Suppressor macrophage treated with lipopolysaccharide for 4 hours (primary cell): ENCODE data around the gene G6PD.
"Not testable (repeated sequence)": the region's sequence is repeated elsewhere in the genome, so short reads cannot be mapped to it uniquely, and the experiment has no call there.

Source experiments
- DNase-seq: peaks from one replicate; pipeline ENCODE4 v3.0.0-alpha.2; 2020

G6PD gene

DNA sequence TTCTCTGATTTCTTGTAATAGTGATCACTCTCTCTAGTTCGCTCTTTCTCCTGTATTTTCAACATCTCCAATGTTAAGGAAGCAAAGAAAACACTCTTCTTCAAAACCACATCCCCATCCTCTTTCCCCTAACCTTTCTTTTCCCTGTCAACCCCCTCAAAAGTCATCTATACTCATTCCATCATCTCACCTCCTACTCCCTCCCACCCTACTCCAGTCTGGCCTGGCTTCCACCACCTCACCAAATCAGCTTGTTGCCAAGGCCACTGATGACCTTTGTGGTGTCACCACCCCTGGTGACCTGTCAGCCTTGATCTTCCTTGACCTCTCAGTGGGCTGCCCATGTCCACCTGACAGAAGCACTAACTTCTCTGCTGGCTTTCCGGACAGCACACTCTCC is 32.9 kb downstream of the G6PD start:
- peak; percentile 14 for DNase-seq

DNA sequence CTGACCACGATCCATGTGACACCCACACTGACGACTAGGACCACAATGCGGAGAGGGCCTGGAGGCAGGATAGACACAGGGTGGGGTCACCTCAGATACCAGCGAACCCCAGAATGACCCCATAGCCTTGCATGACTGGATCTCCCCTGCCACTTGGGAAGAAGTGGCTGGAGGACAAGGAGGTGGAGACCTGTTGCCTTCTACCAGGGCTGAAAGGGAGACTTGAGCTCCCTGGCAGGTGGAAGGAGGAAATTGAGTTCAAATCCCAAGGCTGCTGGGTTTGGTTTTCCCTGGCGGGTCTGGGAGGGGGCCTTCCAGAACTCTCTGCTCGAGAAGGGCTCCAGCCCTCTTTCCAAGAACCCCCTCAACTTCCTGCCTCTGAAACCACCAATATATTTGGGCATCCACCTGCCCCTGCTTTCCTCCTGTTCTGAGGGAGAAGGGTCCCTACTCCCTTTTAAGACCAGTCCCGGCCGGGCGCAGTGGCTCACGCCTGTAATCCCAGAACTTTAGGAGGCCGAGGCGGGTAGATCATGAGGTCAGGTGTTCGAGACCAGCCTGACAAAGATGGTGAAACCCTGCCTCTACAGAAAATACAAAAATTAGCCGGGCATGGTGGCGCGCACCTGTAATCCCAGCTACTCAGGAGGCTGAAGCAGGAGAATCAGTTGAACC is 33.6 kb downstream of the G6PD start:
- no peak for DNase-seq

DNA sequence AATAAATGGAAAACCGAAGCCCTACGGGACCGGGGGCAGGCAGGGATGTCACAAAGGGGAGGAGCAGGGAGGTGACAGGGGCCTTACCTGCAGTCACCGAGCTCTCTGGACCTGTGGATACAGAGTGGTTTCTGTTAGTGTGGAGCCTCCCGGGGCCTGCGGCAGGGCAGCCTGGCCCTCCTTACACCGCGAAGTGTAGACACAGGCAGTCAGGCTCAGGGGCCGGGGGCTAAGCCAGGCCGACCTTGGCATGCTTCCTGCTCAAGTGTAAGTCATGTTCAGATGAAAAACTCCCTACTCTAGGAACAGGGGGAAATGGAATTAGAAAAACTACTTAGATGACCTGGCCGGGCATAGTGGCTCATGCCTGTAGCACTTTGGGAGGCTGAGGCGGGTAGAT is 34.9 kb downstream of the G6PD start:
- no peak for DNase-seq

DNA sequence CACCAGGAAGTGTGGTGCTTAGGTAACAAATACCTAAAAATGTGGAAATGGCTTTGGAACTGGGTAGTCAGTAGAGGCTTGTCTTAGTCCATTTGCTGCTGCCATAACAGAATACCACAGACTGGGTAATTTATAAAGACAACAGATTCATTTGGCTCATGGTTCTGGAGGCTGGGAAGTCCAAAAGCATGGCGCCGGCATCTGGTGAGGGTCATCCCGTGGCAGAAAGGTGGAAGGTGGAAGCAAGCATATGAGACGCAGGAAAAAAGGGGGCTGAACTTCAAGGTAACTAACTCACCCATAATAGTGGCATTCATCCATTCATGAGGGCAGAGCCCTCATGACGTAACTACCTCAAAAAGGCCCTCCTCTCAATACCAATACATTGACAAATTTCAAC is 37.2 kb downstream of the G6PD start:
- DNase-seq = no peak

DNA sequence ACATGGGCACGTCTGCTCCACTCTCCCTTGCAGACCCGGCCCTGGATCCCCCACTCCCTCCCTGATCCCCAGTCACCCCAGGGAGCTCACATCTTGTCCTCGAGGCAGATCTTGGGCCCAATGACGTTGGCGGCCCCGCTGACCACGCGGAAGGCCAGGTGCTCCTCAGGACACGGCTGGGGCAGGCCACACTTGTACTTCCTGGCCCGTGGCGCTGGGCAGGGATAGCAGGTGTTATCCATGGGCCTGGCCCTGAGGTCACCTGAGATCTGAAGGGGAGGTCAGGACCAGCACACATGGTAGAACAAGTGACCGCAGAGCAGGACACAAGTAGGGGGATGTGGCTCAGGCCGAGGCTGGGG is 38.3 kb downstream of the G6PD start:
- DNase-seq = no peak

DNA sequence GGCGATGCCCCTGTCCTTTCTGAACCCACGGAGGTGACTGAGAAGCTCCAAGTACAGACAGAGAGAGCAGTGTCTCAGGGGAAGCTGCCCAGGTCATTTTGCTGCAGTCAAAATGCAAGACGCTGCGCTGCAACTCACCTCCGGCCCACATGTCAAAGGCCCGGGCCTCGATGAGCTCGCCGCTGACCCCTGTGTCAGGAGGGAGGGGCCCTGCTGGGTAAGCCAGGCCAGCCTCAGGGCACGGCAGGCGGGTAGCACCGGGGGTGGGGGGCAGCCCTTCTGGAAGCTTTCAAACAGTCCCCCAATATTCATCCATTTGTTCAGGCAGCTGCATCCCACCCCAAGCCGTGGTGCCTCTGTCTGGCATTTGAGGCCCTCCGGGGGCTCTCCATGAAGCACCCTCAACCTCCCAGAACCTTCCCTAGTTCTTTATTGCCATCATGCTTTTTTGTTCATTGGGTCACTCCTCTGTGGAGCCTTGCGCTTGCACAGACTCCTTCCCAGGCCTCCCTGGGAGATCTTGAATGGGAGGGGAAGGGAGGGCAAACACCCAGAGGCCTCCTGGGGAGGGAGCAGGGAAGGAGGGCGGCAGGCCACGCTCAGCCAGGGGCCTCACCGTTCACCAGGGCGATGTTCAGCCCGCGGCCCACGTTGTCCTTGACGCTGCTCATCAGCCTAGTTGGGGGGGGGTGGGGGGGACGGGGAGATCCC is 38.8 kb downstream of the G6PD start:
- no peak for DNase-seq

DNA sequence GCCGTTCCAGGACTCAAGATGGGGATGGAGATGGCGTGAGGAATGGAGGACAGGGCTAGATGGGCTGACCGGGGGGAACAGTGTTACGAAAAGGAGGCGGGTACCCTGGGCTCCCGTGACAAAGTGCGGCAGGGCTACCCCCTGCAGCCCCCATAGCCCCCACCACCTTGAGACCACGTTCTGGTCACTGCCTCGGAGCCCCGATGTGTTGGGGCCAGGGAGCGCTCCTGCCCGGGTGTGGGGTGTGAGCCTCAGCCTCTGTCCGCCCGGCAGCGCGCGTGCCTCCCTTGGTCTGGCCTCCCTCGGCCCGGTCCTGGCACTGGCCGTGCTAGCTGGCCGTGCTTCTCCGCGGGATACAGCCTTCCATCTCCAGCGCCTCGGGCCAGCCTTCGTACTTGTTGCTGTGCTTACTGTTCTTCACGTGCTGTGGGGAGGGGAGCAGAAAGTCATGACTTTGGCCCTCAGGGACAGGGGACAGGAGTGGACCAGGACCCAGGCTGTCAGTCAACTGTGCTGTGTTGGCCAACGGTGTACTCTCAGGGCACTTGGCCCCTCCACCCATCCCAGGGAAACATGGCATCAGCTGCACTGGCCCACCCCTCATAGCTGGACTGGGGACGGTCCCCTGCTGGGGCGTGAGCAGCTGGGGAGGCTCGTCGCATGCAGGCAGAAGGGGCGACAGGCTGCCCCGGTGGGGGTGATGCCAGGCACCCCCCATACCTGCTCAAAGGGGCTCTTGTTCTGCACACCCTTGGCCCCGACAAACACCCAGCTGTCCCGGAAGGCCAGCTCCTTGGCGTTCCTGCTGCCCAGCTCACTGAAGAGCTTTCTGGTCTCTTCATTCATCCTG is 39.9 kb downstream of the G6PD start:
- no peak for DNase-seq

DNA sequence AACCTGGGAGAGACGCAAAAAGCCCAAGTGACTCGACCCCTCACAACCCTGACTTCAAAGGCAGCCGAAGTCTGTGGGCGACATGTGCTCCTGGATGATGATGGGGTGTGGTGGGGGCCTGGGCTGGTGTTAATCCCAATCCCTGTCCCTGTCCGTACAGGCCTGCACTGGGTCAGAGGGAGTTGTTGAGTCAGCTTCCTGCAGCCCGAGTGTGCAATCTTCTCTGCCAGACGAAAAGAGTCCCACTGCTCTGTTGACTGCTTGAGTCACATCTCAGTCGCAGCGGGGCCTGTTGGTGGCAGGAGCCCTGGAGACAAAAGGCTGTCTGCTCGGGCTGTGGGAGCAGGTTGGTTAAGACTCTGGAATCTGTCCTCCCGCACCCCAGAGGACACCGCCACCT is 40.9 kb downstream of the G6PD start:
- DNase-seq = no peak

DNA sequence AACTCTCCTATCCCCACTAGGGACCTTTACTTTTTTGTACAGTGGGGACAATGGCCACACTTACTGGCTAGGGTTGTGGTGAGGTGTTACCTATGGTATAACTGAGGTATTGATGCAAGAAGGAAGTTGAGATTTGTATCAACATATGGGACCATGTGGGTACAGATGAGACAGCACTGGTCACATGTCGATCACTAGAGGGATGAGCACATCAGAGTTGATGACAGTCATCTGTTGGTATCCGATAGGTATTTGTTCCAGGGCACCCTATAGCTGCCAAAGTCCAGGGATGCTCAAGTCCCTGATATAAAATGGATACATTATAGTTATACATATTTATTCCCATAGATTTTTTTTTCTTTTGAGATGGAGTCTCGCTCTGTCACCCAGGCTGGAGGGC is 43.7 kb downstream of the G6PD start:
- DNase-seq = no peak

DNA sequence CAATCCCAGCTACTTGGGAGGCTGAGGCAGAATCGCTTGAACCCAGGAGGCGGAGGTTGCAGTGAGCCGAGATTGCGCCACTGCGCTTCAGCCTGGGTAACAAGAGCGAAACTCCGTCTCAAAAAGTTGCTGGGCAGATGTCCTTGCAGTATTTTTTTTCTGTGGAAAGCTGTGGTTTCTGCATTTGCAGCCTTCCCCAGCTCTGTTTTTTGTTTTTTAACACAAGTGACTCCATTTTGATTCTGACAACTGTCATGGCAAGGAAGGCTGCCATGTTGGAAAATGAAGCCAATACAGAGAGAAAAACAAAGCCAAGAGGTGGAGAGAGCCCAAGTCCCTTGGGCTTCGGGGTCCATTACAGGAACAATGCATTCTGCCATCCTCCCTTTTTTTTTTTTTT is 44.5 kb downstream of the G6PD start:
- no peak for DNase-seq

DNA sequence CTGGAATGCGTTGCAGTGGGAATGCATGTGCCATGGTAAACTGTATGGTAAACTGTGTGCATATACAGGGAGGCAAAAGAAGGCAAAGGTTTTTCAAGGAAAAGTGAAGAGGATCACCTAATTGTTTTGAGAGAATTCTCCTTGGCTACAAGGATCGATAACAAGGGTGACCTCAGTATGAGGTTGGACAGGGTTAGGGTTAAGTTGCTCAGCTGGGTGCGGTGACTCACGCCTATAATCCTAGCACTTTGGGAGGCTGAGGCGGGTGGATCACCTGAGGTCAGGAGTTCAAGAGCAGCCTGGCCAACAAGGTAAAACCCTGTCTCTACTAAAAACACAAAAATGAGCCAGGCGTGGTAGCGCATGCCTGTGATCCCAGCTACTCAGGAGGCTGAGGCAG is 45.2 kb downstream of the G6PD start:
- DNase-seq = not testable (repeated sequence)

DNA sequence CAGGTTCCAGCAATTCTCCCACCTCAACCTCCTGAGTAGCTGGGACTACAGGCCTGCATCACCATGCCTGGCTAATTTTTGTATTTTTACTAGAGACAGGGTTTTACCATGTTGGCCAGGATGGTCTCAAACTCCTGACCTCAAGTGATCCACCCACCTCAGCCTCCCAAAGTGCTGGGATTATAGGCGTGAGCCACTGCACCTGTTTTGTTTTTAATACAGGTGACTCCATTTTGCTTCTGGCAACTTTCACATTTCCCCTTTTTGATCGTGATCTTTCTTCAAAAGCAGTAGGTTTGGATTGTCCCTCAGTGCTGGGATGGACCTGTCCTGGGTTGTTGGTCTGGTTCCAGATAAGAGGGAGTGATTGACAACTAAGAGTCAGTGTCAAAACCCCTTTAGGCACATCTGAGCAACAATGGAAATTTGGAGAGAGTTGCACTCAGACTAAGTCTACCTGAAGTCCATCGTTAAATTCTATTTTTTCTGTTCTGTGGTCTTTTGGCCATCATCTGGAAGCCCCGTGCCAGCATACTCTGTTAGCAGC is 50.0 kb downstream of the G6PD start:
- DNase-seq = not testable (repeated sequence)

DNA sequence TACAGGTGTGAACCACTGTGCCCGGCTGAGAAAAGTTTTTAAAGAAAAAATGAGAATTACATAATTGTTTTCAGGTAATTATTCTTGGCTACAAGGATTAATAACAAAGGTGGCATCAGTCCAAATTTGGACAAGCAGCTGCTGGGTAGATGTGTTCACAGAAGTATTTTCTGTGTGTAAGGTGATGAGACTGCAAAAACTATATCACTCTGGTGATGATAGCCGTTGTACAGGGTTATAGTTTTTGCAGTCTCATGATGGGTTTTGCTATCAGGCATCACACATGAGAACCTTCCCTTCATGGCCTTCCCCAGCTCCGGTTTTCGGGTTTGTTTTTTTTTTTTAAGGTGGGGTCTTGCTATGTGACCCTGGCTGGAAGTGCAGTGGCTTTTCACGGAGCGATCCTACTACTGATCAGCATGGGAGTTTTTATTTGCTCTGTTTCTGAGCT is 51.1 kb downstream of the G6PD start:
- DNase-seq = no peak

DNA sequence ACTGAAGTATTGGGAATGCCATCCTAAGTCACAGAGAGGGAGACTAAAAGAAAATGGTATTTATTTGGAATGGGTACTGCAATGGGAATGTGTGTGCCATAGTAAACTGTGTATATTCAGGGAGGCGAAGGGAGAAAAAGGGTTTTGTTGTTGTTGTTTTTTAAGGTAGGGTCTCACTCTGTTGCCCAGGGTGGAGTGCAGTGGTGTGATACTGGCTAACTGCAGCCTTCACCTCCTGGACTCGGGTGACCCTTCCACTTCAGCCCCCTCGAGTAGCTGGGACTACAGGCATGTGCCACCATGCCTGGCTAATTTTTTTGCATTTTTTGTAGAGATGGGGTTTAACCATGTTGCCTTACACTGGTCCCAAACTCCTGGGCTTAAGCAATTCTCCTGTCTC is 51.9 kb downstream of the G6PD start:
- no peak for DNase-seq

DNA sequence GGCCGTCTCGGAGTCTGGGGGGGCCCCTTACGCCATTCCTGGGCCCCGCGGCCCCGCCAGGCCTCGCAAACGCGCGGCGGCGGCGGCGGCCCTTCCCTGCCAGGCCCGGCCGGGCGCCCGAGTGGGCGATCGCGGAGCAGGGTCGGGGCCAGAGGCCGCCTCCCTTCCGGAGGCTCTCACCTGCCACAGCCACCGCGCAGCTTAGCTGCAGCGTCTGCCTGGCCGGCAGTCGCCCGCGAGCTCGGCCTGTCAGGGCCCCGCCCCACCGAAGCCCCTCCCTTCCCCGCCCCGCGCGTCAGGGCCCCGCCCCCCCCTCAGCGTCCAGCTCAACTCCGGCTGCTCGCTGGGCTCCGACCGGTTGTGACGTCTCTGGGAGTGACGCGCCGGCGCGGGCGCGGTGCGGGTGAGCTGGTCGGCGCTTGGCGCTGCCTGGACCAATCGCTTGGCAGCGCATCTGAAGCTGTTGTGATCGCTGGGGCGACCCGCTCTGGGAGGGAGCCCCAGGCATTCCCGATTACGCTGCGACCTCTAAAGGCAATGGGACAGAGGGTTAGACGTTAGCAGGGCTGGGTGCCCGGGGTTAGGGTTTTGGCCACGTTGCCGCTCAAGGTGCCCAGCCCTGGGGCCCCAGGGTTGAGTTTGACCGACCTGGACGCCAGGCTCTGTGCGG is 56.1 kb downstream of the G6PD start, which contains the start of gene SLC10A3:
SLC10A3 (minus strand) TSS at position 216 of the 670 bp plus-strand sequence. CDS start 1,689 bp downstream, outside the sequence.
- DNase-seq = peak; percentile 94

DNA sequence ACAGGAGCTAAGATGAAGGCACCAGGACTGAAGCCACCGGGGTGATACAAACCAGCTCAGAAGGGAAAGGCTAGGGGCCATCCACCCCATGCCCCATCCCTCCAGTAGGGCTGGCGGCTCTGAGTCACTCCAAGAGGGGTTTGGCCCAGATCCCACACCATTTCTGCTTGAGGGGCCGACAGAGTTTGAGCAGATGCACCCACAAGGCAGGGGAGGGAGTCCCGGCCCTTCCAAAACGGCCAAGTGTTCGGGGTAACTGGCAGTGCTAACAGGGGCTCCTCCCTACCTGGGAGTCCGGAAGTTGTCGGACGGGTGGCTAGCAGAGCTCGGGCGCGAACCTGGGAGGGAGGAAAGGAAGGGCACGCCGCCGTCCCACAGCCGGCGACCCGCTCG is 56.6 kb downstream of the G6PD start:
- DNase-seq = no peak

DNA sequence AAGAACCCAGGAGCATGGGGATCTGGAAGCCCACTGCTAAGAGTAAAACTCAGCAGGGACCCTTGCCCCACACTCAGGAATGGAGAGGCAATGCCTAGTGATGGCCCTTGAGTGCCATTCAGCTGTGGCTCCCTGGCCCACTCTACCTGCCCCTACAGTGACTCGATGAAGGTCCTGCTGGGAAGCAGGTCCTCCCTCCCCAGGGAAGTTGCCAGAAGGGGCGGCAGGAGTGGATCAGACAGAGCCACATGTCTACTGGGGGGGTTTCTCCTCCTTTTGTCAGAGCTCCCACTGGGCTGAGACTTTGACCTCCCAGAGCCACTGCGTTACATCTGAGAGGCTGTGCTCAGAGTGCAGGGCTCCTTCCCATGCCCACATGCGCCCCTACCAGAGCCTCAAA is 57.5 kb downstream of the G6PD start:
- DNase-seq = no peak

DNA sequence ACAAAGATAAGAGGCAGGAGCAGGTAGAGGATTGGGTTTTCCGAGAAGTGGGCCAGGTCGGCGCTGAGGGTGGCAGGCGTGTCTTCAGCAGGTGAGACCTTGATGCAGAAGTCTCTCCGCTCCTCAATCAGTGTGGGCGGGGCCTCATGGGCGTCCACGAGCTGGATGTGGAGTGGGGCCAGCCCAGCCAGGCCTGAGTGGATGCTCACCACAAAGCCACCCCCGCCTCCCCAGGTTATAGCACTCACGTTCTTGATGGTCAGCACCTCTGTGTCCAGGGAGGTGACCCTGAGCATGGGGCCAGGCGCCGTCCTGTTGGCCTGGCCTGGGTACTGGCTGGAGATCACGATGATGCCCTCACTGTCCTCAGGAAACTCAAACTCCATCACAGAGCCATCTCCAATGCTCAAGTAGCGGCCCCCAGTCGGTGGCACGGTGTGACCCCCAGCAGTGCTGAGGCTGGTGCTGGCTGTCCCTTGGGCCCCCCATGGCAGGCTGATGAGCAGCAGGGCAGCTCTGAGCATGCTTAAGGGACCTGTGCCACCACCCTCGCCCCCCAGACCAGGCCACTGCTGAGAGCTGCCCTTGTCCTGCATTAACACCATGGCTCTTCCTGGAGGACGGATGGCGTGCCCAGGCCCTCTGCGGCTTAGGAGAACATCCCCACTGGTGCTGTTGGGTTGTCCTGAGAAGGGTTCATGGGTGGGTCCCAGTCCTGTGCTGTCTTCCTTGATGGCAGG is 58.1 kb downstream of the G6PD start:
- no peak for DNase-seq

DNA sequence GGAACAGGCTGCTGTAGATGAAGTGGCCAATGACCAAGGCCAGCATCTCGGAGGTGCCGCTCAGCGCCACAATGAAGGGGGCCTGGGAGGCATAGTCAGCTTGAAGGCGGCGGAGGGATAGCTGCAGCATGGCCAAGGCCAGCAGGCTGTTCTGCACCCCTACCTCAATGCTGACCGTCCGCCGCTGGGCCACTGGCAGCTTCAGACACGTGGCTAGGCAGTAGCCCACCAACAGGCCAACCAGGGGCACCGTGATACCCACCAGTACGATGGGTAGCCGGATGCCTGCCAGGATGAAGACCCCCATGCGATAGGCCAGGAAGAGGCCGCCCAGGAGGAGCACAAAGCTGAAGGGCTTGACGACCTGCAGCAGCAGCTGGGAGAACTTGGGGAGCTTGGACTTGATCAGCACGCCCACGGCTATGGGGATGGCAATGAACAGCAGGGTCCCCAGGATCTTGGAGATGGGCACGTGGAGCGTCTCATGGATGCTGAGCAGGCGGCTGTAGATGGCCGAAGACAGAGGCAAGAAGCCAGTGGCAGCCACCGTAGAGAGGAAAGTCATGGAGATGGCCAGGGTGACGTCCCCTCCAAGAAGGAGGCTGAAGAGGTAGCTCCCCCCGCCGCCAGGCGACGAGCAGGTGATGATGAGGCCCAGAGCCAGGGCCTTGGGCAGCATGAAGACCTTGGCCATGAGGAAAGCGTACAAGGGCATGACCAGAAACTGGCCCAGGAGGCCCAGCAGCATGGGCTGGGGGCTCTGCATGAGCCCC is 58.9 kb downstream of the G6PD start:
- no peak for DNase-seq

DNA sequence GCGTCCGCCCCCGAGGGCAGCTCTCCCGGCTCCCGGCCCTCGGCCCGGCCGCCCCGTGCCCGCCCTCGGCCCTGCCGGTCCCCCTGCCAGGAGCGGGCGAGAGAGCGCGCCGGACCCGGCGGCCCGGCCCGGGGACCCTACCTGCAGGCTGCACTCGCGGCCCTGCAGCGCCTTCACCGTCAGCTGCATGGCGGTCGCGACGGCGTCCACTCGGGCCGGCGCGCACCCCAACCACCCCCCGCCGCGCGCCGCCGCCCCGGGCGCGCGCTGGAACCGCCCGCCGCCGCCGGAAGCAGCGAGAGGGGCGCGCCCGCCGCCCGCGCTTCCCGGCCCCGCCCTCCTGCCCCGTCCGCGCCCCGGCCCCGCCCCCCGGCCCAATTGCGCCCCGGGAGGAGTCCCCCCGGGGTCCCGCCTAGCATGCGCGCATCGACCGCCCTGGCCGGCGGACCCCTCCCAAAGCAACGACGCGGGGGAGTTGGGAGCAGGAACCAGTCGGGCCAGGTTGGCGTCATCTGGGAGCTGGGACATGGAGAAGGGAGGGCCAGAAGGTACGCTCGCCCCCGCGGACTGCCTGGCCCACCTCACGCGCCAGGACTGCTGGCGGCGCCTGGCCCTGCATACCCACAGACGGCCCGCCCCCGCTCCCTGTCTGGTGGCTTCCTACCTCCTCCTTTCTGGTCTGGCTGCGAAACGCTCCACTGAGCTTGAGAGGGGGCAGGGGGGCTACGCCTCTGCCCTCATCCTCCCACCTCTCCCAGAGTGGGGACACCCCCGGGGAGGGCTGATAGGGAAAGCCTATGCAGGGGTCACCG is 60.0 kb downstream of the G6PD start, which contains the start of gene UBL4A:
UBL4A (minus strand) TSS at position 220 of the 812 bp plus-strand sequence; CDS start at position 189, 31 bp downstream.
- peak; percentile 38 for DNase-seq
